K562 (cell line): ENCODE results near the gene CBX4. TPM values are rescaled to one million over a fixed set of nuclear protein-coding genes. Genes with fewer than 3 reads are reported as not detected.

Experiments used
- ARNT ChIP-seq, 2 experiments: fragments of 450-650 bp; IDR thresholded peaks; 2 replicates each; pipeline ENCODE4 v1.6.1; 2016; ENCODE audit warnings: mild to moderate bottlenecking in 1 of 2
- BRD4 ChIP-seq: fragments of 200-600 bp; sonication (generic); IDR thresholded peaks from 2 replicates; pipeline ENCODE4 v1.6.1; 2017; ENCODE audit warnings: inconsistent platforms
- BRF1 ChIP-seq: IDR thresholded peaks from 3 replicates; pipeline ENCODE4 v1.6.1; 2011; ENCODE audit warnings: borderline replicate concordance, mild to moderate bottlenecking; ENCODE audit not compliant: insufficient read length; ENCODE audit errors: extremely low read depth
- CAMTA2 ChIP-seq: fragments of 250-450 bp; sonication (Bioruptor Pico); conservative IDR thresholded peaks from 2 replicates; pipeline ENCODE4 v1.5.1; 2022
- CREBBP ChIP-seq: IDR thresholded peaks from one replicate; pipeline ENCODE4 v1.6.1; 2012; ENCODE audit warnings: low read depth, mild to moderate bottlenecking, control low read depth, inconsistent platforms, low read length
- DACH1 ChIP-seq: fragments of 450-650 bp; IDR thresholded peaks from 2 replicates; pipeline ENCODE4 v1.6.1; 2018; ENCODE audit not compliant: partially characterized antibody
- EP300 ChIP-seq: IDR thresholded peaks from 2 replicates; pipeline ENCODE4 v1.6.1; 2012; ENCODE audit warnings: low read length, improper control_type of control experiment
- FOXK1 ChIP-seq: sonication (generic); formaldehyde crosslinking; IDR thresholded peaks from 2 replicates; pipeline ENCODE4 v1.8.0; 2022; ENCODE audit warnings: missing genetic modification reagents, mild to moderate bottlenecking, borderline replicate concordance
- LCOR ChIP-seq: sonication (generic); formaldehyde crosslinking; IDR thresholded peaks from 2 replicates; pipeline ENCODE4 v1.8.0; 2022; ENCODE audit warnings: mild to moderate bottlenecking, missing genetic modification reagents
- NFIC ChIP-seq: fragments of 450-650 bp; IDR thresholded peaks from 2 replicates; pipeline ENCODE4 v1.6.1; 2017; ENCODE audit warnings: mild to moderate bottlenecking, inconsistent platforms
- NR2C2 ChIP-seq, 2 experiments: fragments of 200-800 bp in 1 of 2; sonication (Bioruptor generic) in 1 of 2; sonication (generic) in 1 of 2; formaldehyde crosslinking in 1 of 2; IDR thresholded peaks; 2 replicates each; pipeline versions ENCODE4 v1.6.1 to v1.8.0; 2016 to 2022; ENCODE audit warnings: mild to moderate bottlenecking in 1 of 2, missing compliant biosample characterization in 1 of 2, missing genetic modification characterization in 1 of 2, missing genetic modification reagents in 1 of 2
- RBM25 ChIP-seq: fragments of 200-400 bp; formaldehyde crosslinking; IDR thresholded peaks from 2 replicates; pipeline ENCODE4 v1.6.1; 2018; ENCODE audit warnings: low read length, low read depth, moderate library complexity; ENCODE audit not compliant: severe bottlenecking
- RCOR1 ChIP-seq, 2 experiments: IDR thresholded peaks; 2 replicates each; pipeline ENCODE4 v1.6.1; 2012; ENCODE audit warnings: low read depth in 2 of 2, low read length in 2 of 2, borderline replicate concordance in 1 of 2, improper control_type of control experiment in 1 of 2
- ZKSCAN3 ChIP-seq: fragments of 250-450 bp; sonication (Bioruptor Pico); IDR thresholded peaks from 2 replicates; pipeline ENCODE4 v1.4.0; 2020
- ZNF224 ChIP-seq: sonication (generic); formaldehyde crosslinking; IDR thresholded peaks from 2 replicates; pipeline ENCODE4 v1.8.0; 2022; ENCODE audit warnings: mild to moderate bottlenecking, missing genetic modification reagents
- ZNF644 ChIP-seq: fragments of 200-800 bp; sonication (Bioruptor generic); IDR thresholded peaks from 2 replicates; pipeline ENCODE4 v1.6.1; 2016; ENCODE audit warnings: low read depth, missing genetic modification characterization, missing compliant biosample characterization
- polyA plus RNA-seq, 8 experiments: library from polyadenylated mRNA; depleted of rRNA in 4 of 8; stranded (reverse) in 5 of 8; unstranded in 3 of 8; fragments of >200 nt; fragmentation: Nextera tagmentation in 2 of 8; fragmentation: Illumina TruSeq in 1 of 8; extraction: Ambion mirVana in 2 of 8; extraction: Trizol in 1 of 8; gene quantifications; 2 replicates each; pipeline versions ENCODE4 v1.2.1 to v1.2.3, GENCODE V29; 2011 to 2014; ENCODE audit warnings: inconsistent platforms in 1 of 8, missing spikeins in 1 of 8
- total RNA-seq, 7 experiments: library from RNA; depleted of rRNA in 6 of 7; stranded (reverse); fragments of >200 nt in 6 of 7; fragmentation: Illumina TruSeq in 2 of 7; extraction: Trizol in 2 of 7; gene quantifications; 2 replicates each; pipeline versions ENCODE4 v1.2.1 to v1.2.3, GENCODE V29; 2011 to 2021; ENCODE audit warnings: low replicate concordance in 1 of 7
- TF ChIP-seq, protein P1 (sequence below), 2 experiments: fragments of 450-650 bp; IDR thresholded peaks; 2 replicates each; pipeline ENCODE4 v1.6.1; 2016
- TF ChIP-seq, protein P2 (sequence below): fragments of 450-650 bp; formaldehyde crosslinking; IDR thresholded peaks from 2 replicates; pipeline ENCODE4 v1.4.0; 2020; ENCODE audit warnings: mild to moderate bottlenecking, moderate library complexity
- TF ChIP-seq, protein P3 (sequence below): fragments of 450-650 bp; IDR thresholded peaks from 2 replicates; pipeline ENCODE4 v1.6.1; 2017; ENCODE audit warnings: antibody characterized with exemption
- TF ChIP-seq, protein P4 (sequence below), 2 experiments: IDR thresholded peaks; 2 replicates each; pipeline ENCODE4 v1.6.1; 2012; ENCODE audit warnings: improper control_type of control experiment in 2 of 2, low read depth in 2 of 2, low read length in 2 of 2, borderline replicate concordance in 1 of 2

The CBX4 gene
- total and polyA plus RNA-seq, 9 of the 15 experiments (the other 6 are each of a cell fraction or from before 2014, with no cell fraction given): 0.98 to 50.5 (median 10.0) TPM

- TF ChIP-seq EP300 (no peak), NR2C2 (CRISPR knock-in tag; IDR thresholded peaks at IDR 0.05) (no peak; the same call in 1 of the 2 replicates), NR2C2 (tag; IDR thresholded peaks at IDR 0.05) (no peak), FOXK1 (CRISPR knock-in tag) (no peak), CREBBP (no peak), ARNT (IDR thresholded peaks at IDR 0.05) (0 out of 4 replicates have a peak, but pooled peaks of 1 of the 2 experiments have one; percentile 23), BRF1 (no peak), LCOR (no peak), NFIC (no peak), ZNF224 (no peak), DACH1 (no peak), ZNF644 (tag) (0 out of 2 replicates have a peak, but pooled peaks have one; percentile 26), RCOR1 (IDR thresholded peaks at IDR 0.05; ENCODE audit: borderline replicate concordance in 1 of 2, low read depth in 2 of 2, low read length in 2 of 2) (no peak), ZKSCAN3 (CRISPR knock-in tag) (no peak), RBM25 (peak; percentile 69), BRD4 (0 out of 2 replicates have a peak, but pooled peaks have one; percentile 64), CAMTA2 (CRISPR knock-in tag) (no peak)
- TF ChIP-seq, protein P1, sequence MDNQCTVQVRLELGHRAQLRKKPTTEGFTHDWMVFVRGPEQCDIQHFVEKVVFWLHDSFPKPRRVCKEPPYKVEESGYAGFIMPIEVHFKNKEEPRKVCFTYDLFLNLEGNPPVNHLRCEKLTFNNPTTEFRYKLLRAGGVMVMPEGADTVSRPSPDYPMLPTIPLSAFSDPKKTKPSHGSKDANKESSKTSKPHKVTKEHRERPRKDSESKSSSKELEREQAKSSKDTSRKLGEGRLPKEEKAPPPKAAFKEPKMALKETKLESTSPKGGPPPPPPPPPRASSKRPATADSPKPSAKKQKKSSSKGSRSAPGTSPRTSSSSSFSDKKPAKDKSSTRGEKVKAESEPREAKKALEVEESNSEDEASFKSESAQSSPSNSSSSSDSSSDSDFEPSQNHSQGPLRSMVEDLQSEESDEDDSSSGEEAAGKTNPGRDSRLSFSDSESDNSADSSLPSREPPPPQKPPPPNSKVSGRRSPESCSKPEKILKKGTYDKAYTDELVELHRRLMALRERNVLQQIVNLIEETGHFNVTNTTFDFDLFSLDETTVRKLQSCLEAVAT (IDR thresholded peaks at IDR 0.05): no peak
- TF ChIP-seq, protein P2, sequence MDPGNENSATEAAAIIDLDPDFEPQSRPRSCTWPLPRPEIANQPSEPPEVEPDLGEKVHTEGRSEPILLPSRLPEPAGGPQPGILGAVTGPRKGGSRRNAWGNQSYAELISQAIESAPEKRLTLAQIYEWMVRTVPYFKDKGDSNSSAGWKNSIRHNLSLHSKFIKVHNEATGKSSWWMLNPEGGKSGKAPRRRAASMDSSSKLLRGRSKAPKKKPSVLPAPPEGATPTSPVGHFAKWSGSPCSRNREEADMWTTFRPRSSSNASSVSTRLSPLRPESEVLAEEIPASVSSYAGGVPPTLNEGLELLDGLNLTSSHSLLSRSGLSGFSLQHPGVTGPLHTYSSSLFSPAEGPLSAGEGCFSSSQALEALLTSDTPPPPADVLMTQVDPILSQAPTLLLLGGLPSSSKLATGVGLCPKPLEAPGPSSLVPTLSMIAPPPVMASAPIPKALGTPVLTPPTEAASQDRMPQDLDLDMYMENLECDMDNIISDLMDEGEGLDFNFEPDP (CRISPR knock-in tag): no peak
- TF ChIP-seq, protein P3, sequence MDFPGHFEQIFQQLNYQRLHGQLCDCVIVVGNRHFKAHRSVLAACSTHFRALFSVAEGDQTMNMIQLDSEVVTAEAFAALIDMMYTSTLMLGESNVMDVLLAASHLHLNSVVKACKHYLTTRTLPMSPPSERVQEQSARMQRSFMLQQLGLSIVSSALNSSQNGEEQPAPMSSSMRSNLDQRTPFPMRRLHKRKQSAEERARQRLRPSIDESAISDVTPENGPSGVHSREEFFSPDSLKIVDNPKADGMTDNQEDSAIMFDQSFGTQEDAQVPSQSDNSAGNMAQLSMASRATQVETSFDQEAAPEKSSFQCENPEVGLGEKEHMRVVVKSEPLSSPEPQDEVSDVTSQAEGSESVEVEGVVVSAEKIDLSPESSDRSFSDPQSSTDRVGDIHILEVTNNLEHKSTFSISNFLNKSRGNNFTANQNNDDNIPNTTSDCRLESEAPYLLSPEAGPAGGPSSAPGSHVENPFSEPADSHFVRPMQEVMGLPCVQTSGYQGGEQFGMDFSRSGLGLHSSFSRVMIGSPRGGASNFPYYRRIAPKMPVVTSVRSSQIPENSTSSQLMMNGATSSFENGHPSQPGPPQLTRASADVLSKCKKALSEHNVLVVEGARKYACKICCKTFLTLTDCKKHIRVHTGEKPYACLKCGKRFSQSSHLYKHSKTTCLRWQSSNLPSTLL: no peak
- TF ChIP-seq, protein P4, sequence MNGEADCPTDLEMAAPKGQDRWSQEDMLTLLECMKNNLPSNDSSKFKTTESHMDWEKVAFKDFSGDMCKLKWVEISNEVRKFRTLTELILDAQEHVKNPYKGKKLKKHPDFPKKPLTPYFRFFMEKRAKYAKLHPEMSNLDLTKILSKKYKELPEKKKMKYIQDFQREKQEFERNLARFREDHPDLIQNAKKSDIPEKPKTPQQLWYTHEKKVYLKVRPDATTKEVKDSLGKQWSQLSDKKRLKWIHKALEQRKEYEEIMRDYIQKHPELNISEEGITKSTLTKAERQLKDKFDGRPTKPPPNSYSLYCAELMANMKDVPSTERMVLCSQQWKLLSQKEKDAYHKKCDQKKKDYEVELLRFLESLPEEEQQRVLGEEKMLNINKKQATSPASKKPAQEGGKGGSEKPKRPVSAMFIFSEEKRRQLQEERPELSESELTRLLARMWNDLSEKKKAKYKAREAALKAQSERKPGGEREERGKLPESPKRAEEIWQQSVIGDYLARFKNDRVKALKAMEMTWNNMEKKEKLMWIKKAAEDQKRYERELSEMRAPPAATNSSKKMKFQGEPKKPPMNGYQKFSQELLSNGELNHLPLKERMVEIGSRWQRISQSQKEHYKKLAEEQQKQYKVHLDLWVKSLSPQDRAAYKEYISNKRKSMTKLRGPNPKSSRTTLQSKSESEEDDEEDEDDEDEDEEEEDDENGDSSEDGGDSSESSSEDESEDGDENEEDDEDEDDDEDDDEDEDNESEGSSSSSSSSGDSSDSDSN (IDR thresholded peaks at IDR 0.05; ENCODE audit: borderline replicate concordance in 1 of 2, low read depth in 2 of 2, low read length in 2 of 2): no peak
These were observed 37.1 kb downstream of the CBX4 start (continued) for GRCh38 chr17:79802039-79802735.
